Liver (tissue), 9 donors: ENCODE data around the gene COL17A1. TPM values are rescaled to one million over a fixed set of nuclear protein-coding genes. Genes with fewer than 3 reads are reported as not detected.

ENCODE experiments used
- DNase-seq: peaks from one replicate; pipeline ENCODE4 v3.0.0-alpha.2; 2017; ENCODE audit warnings: low spot score
- H3K27ac ChIP-seq, 2 donors: one replicate each; pipeline ENCODE4 v1.7.0; 2013; ENCODE audit warnings: inconsistent platforms in 2 of 2, low read length in 2 of 2, control low read depth in 1 of 2, low read depth in 1 of 2, mild to moderate bottlenecking in 1 of 2
- H3K27me3 ChIP-seq, 4 donors: one replicate each; pipeline versions ENCODE4 v1.6.1 to v1.7.0; 2013; ENCODE audit warnings: low read length in 3 of 4, inconsistent platforms in 1 of 4, mild to moderate bottlenecking in 1 of 4, moderate library complexity in 1 of 4; ENCODE audit not compliant: control insufficient read depth in 4 of 4, insufficient read depth in 4 of 4
- H3K36me3 ChIP-seq, 4 donors: one replicate each; pipeline versions ENCODE4 v1.6.1 to v1.7.0; 2013; ENCODE audit warnings: low read length in 3 of 4, mild to moderate bottlenecking in 3 of 4, low read depth in 1 of 4, moderate library complexity in 1 of 4; ENCODE audit not compliant: control insufficient read depth in 4 of 4, insufficient read depth in 3 of 4
- H3K4me1 ChIP-seq, 4 donors: one replicate each; pipeline versions ENCODE4 v1.6.1 to v1.7.0; 2013; ENCODE audit warnings: low read length in 3 of 4, mild to moderate bottlenecking in 3 of 4, moderate library complexity in 1 of 4; ENCODE audit not compliant: control insufficient read depth in 4 of 4, insufficient read depth in 4 of 4
- H3K4me3 ChIP-seq, 3 donors: one replicate each; pipeline versions ENCODE4 v1.6.1 to v1.7.0; 2013; ENCODE audit warnings: low read length in 3 of 3, control low read depth in 1 of 3, low read depth in 1 of 3, mild to moderate bottlenecking in 1 of 3
- H3K9ac ChIP-seq, 2 donors: one replicate each; pipeline ENCODE4 v1.7.0; 2013; ENCODE audit warnings: low read length in 2 of 2, mild to moderate bottlenecking in 2 of 2, moderate library complexity in 2 of 2, control low read depth in 1 of 2, low read depth in 1 of 2
- H3K9me3 ChIP-seq, 4 donors: one replicate each; pipeline versions ENCODE4 v1.6.1 to v1.7.0; 2013; ENCODE audit warnings: low read length in 3 of 4; ENCODE audit not compliant: control insufficient read depth in 4 of 4
- ATF3 ChIP-seq: IDR thresholded peaks from 2 replicates; pipeline ENCODE4 v1.6.1; 2016; ENCODE audit warnings: antibody characterized with exemption
- CTCF ChIP-seq: fragments of 150-350 bp; IDR thresholded peaks from 2 replicates; pipeline ENCODE4 v1.5.1; 2017; ENCODE audit warnings: improper control_type of control experiment, low read depth, low read length; ENCODE audit not compliant: missing input control
- EGR1 ChIP-seq, 2 donors: IDR thresholded peaks; 2 replicates each; pipeline ENCODE4 v1.6.1; 2016 to 2018; ENCODE audit warnings: antibody characterized with exemption in 2 of 2, low read depth in 2 of 2
- FOXA1 ChIP-seq: IDR thresholded peaks from 2 replicates; pipeline ENCODE4 v1.6.1; 2016; ENCODE audit warnings: antibody characterized with exemption
- FOXA2 ChIP-seq: IDR thresholded peaks from 2 replicates; pipeline ENCODE4 v1.6.1; 2016; ENCODE audit warnings: antibody characterized with exemption
- GABPA ChIP-seq, 2 donors: IDR thresholded peaks in 1 of 2; conservative IDR thresholded peaks in 1 of 2; 2 replicates each; pipeline ENCODE4 v1.6.1; 2016; ENCODE audit warnings: antibody characterized with exemption in 2 of 2, mild to moderate bottlenecking in 1 of 2, moderate library complexity in 1 of 2
- HNF4G ChIP-seq: IDR thresholded peaks from 2 replicates; pipeline ENCODE4 v1.6.1; 2016; ENCODE audit warnings: antibody characterized with exemption
- JUND ChIP-seq, 2 donors: IDR thresholded peaks; 2 replicates each; pipeline ENCODE4 v1.6.1; 2016; ENCODE audit warnings: antibody characterized with exemption in 2 of 2
- MAX ChIP-seq: IDR thresholded peaks from 2 replicates; pipeline ENCODE4 v1.6.1; 2016; ENCODE audit warnings: antibody characterized with exemption
- NR2F2 ChIP-seq: IDR thresholded peaks from 2 replicates; pipeline ENCODE4 v1.6.1; 2016; ENCODE audit warnings: antibody characterized with exemption
- RAD21 ChIP-seq, 2 donors: IDR thresholded peaks; 2 replicates each; pipeline ENCODE4 v1.6.1; 2016; ENCODE audit warnings: antibody characterized with exemption in 2 of 2, mild to moderate bottlenecking in 2 of 2
- REST ChIP-seq: IDR thresholded peaks from 2 replicates; pipeline ENCODE4 v1.6.1; 2016; ENCODE audit warnings: antibody characterized with exemption, mild to moderate bottlenecking
- RXRA ChIP-seq, 2 donors: IDR thresholded peaks; 2 replicates each; pipeline ENCODE4 v1.6.1; 2017 to 2018; ENCODE audit warnings: antibody characterized with exemption in 2 of 2, mild to moderate bottlenecking in 1 of 2
- TAF1 ChIP-seq: conservative IDR thresholded peaks from 2 replicates; pipeline ENCODE4 v1.6.1; 2016; ENCODE audit warnings: antibody characterized with exemption, mild to moderate bottlenecking
- YY1 ChIP-seq: IDR thresholded peaks from 2 replicates; pipeline ENCODE4 v1.6.1; 2016; ENCODE audit warnings: antibody characterized with exemption, mild to moderate bottlenecking
- ZBTB33 ChIP-seq: IDR thresholded peaks from 2 replicates; pipeline ENCODE4 v1.6.1; 2016; ENCODE audit warnings: antibody characterized with exemption
- WGBS: extraction: QIAGEN DNeasy Blood & Tissue Kit; methylation state at CpG from one replicate; pipeline ENCODE4 v1.1.7; 2013; 5-methylcytosine and 5-hydroxymethylcytosine counted together
- polyA plus RNA-seq, 2 donors: library from polyadenylated mRNA; stranded (reverse) in 1 of 2; unstranded in 1 of 2; fragments of 200-250 nt in 1 of 2; fragments of >200 nt in 1 of 2; fragmentation: Nextera tagmentation in 1 of 2; extraction: Ambion mirVana in 1 of 2; gene quantifications; one replicate each; pipeline versions ENCODE4 v1.2.1 to v1.2.3, GENCODE V29; 2013 to 2015
- total RNA-seq, 2 donors: library from RNA; depleted of rRNA; stranded (reverse); fragments of >200 nt; gene quantifications; one replicate each; pipeline ENCODE4 v1.2.3, GENCODE V29; 2014
- donor health status: healthy.
- donor health status: healthy.
- donor health status: healthy.
- donor health status: healthy.
- donor health status: healthy.

The COL17A1 gene
- total and polyA plus RNA-seq, 4 donors, result 0.05 to 1.7 TPM; not detected in 2

GRCh38 chr10:104034401-104035193, 51.1 kb downstream of the COL17A1 start:
- no peak overlapping the region for H3K4me3 ChIP-seq
- H3K9ac ChIP-seq, result no peak overlapping the region
- WGBS, result 79% methylated on average over 23 of the region's 23 CpGs
- H3K27me3 ChIP-seq, result no peaks in the 10 kb centered on the region
- no peaks in the 10 kb centered on the region for H3K36me3 ChIP-seq
- no peak overlapping the region for H3K27ac ChIP-seq
- no peaks in the 10 kb centered on the region for H3K9me3 ChIP-seq
- H3K4me1 ChIP-seq, result no peaks in the 10 kb centered on the region
- no peak for DNase-seq
- TF ChIP-seq CTCF, result no peak
- no peak for TF ChIP-seq HNF4G
- TF ChIP-seq RAD21 (IDR thresholded peaks at IDR 0.05), result no peak
- TF ChIP-seq ZBTB33, result no peak
- TF ChIP-seq FOXA2, result no peak
- no peak for TF ChIP-seq TAF1
- TF ChIP-seq NR2F2, result no peak
- TF ChIP-seq REST, result no peak
- TF ChIP-seq RXRA (IDR thresholded peaks at IDR 0.05), result no peak
- TF ChIP-seq JUND (IDR thresholded peaks at IDR 0.05), result no peak
- TF ChIP-seq FOXA1, result no peak
- no peak for TF ChIP-seq ATF3
- no peak for TF ChIP-seq MAX
- TF ChIP-seq EGR1 (IDR thresholded peaks at IDR 0.05; ENCODE audit: low read depth in 2 of 2), result no peak
- TF ChIP-seq GABPA (IDR thresholded peaks at IDR 0.05 in 1 of 2, conservative IDR thresholded peaks at IDR 0.05 in 1 of 2), result no peak

GRCh38 chr10:104033966-104034365, 51.7 kb downstream of the COL17A1 start:
- H3K9me3 ChIP-seq, result no peaks in the 10 kb centered on the region
- no peaks in the 10 kb centered on the region for H3K4me1 ChIP-seq
- H3K27me3 ChIP-seq, result no peaks in the 10 kb centered on the region
- no peak overlapping the region for H3K27ac ChIP-seq
- WGBS, result 90% methylated on average over 11 of the region's 11 CpGs
- no peak overlapping the region for H3K9ac ChIP-seq
- H3K4me3 ChIP-seq, result no peak overlapping the region
- DNase-seq, result no peak
- no peaks in the 10 kb centered on the region for H3K36me3 ChIP-seq
- TF ChIP-seq RAD21 (IDR thresholded peaks at IDR 0.05), result no peak
- no peak for TF ChIP-seq TAF1
- TF ChIP-seq HNF4G, result no peak
- no peak for TF ChIP-seq NR2F2
- no peak for TF ChIP-seq YY1
- TF ChIP-seq ZBTB33, result no peak
- no peak for TF ChIP-seq GABPA (IDR thresholded peaks at IDR 0.05 in 1 of 2, conservative IDR thresholded peaks at IDR 0.05 in 1 of 2)
- TF ChIP-seq ATF3, result no peak
- TF ChIP-seq REST, result no peak
- TF ChIP-seq MAX, result no peak
